Measurements from ENCODE around the gene NTPCR.

GRCh38 chr1:232968965-232969364 is 18.6 kb downstream of the NTPCR start:
- TF ChIP-seq CTCF (IDR thresholded peaks at IDR 0.05) (no peak), EP300 (IDR thresholded peaks at IDR 0.05) (no peak)
